ENCODE data around the gene UBE2G2.

The UBE2G2 gene

GRCh38 chr21:44727757-44728156 is 73.9 kb downstream of the UBE2G2 start:
- DNase-seq (ENCODE audit: low read depth in 2 of 2) = no peak

GRCh38 chr21:44727321-44727720 is 74.3 kb downstream of the UBE2G2 start:
- no peak for DNase-seq (ENCODE audit: low read depth in 2 of 2)

GRCh38 chr21:44726826-44727225 is 74.8 kb downstream of the UBE2G2 start:
- no peak for DNase-seq (ENCODE audit: low read depth in 2 of 2)

GRCh38 chr21:44724926-44725325 is 76.7 kb downstream of the UBE2G2 start:
- DNase-seq (ENCODE audit: low read depth in 2 of 2) = no peak

GRCh38 chr21:44724196-44724595 is 77.4 kb downstream of the UBE2G2 start:
- no peak for DNase-seq (ENCODE audit: low read depth in 2 of 2)

- DNase-seq (ENCODE audit: low read depth in 2 of 2) = no peak
Observed at GRCh38 chr21:44723177-44724131, 78.2 kb downstream of the UBE2G2 start.

GRCh38 chr21:44722731-44723130 is 78.9 kb downstream of the UBE2G2 start:
- DNase-seq (ENCODE audit: low read depth in 2 of 2) = no peak

GRCh38 chr21:44720170-44720569 is 81.5 kb downstream of the UBE2G2 start:
- DNase-seq (ENCODE audit: low read depth in 2 of 2) = no peak
